ENCODE results near the gene RORB.

Gene RORB

GRCh38 chr9:74496819-74497747 lies at the start of gene RORB:
Gene RORB, plus strand, starts transcription at chr9:74497335. Its CDS starts 642 bp downstream, at chr9:74497977.
- DNase-seq (ENCODE audit: low read depth), result peak; percentile 38
- no peak for TF ChIP-seq CTCF (conservative IDR thresholded peaks at IDR 0.05; ENCODE audit: control insufficient read depth, insufficient read depth, low read depth, low read length)
- H3K4me3 ChIP-seq (ENCODE audit: control insufficient read depth, low read depth, low read length), result peak within 1 kb of the TSS; percentile 65

GRCh38 chr9:74447451-74448193 lies 49.5 kb upstream of the RORB start:
- peak; percentile 24 for DNase-seq (ENCODE audit: low read depth)
- H3K4me3 ChIP-seq (ENCODE audit: control insufficient read depth, low read depth, low read length), result no peak overlapping the region
- TF ChIP-seq CTCF (conservative IDR thresholded peaks at IDR 0.05; ENCODE audit: control insufficient read depth, insufficient read depth, low read depth, low read length), result no peak

GRCh38 chr9:74449060-74449459 lies 48.1 kb upstream of the RORB start:
- no peak for TF ChIP-seq CTCF (conservative IDR thresholded peaks at IDR 0.05; ENCODE audit: control insufficient read depth, insufficient read depth, low read depth, low read length)
- no peak overlapping the region for H3K4me3 ChIP-seq (ENCODE audit: control insufficient read depth, low read depth, low read length)
- DNase-seq (ENCODE audit: low read depth), result no peak

DNA sequence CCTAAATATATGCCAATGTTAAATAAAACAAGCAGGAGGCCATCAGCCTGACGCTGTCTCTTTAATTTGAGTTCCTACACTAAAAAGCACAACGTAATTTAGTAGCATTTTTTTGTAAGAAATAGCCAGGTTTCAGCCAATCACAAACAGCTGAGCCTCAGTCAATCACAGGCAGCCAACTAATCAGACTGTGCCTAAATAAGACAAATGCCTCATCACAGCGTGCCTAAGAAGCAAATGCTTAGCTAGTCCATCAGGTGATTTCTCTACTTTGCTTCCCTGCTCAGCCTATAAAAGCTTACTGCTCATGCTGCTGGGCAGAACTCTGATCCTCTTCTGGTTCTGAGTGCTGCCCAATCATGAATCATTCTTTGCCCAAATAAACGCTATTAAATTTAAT lies 38.3 kb upstream of the RORB start:
- DNase-seq (ENCODE audit: low read depth), result peak; percentile 4
- no peak overlapping the region for H3K4me3 ChIP-seq (ENCODE audit: control insufficient read depth, low read depth, low read length)
- no peak for TF ChIP-seq CTCF (conservative IDR thresholded peaks at IDR 0.05; ENCODE audit: control insufficient read depth, insufficient read depth, low read depth, low read length)

- DNase-seq (ENCODE audit: low read depth), result no peak
- no peak overlapping the region for H3K4me3 ChIP-seq (ENCODE audit: control insufficient read depth, low read depth, low read length)
- no peak for TF ChIP-seq CTCF (conservative IDR thresholded peaks at IDR 0.05; ENCODE audit: control insufficient read depth, insufficient read depth, low read depth, low read length)
Observed at GRCh38 chr9:74463825-74464224, 33.3 kb upstream of the RORB start.

GRCh38 chr9:74478606-74479005 lies 18.5 kb upstream of the RORB start:
- H3K4me3 ChIP-seq (ENCODE audit: control insufficient read depth, low read depth, low read length), result no peak overlapping the region
- TF ChIP-seq CTCF (conservative IDR thresholded peaks at IDR 0.05; ENCODE audit: control insufficient read depth, insufficient read depth, low read depth, low read length), result no peak
- no peak for DNase-seq (ENCODE audit: low read depth)

All from fibroblast of mammary gland (primary cell).